Natural killer cell (primary cell): ENCODE measurements around the gene UBXN2A. TPM values are rescaled to one million over a fixed set of nuclear protein-coding genes. Genes with fewer than 3 reads are reported as not detected.

Experiments
- ATAC-seq, 3 donors: fragments of 150-1000 bp in 2 of 3; fragments of 200-7000 bp in 1 of 3; cut with Tn5 transposase; 1 replicate in 1 of 3; 2 replicates in 2 of 3; pipeline ENCODE4 v1.10.0; 2021; ENCODE audit warnings: mild to moderate bottlenecking in 2 of 3, moderate library complexity in 2 of 3
- DNase-seq, 2 donors: peaks; one replicate each; pipeline versions ENCODE4 v3.0.0 to v3.0.0-alpha.2; 2013 to 2021; ENCODE audit warnings: mixed read lengths in 1 of 2
- H3K27ac ChIP-seq: one replicate; pipeline ENCODE4 v1.5.1; 2013; ENCODE audit warnings: mild to moderate bottlenecking, low read length
- H3K27me3 ChIP-seq: one replicate; pipeline ENCODE4 v1.6.1; 2013; ENCODE audit warnings: low read length; ENCODE audit not compliant: control insufficient read depth, insufficient read depth
- H3K36me3 ChIP-seq: one replicate; pipeline ENCODE4 v1.6.1; 2013; ENCODE audit warnings: low read length; ENCODE audit not compliant: control insufficient read depth, insufficient read depth
- H3K4me1 ChIP-seq: one replicate; pipeline ENCODE4 v1.6.1; 2013; ENCODE audit warnings: low read length; ENCODE audit not compliant: control insufficient read depth, insufficient read depth
- H3K4me3 ChIP-seq: one replicate; pipeline ENCODE4 v1.5.1; 2013; ENCODE audit warnings: low read length
- H3K9me3 ChIP-seq: one replicate; pipeline ENCODE4 v1.6.1; 2013; ENCODE audit warnings: low read length; ENCODE audit not compliant: control insufficient read depth, insufficient read depth
- H3K27ac Mint-ChIP-seq, 2 donors: one replicate each; pipeline ENCODE4 v1.8.0; 2022; ENCODE audit warnings: mild to moderate bottlenecking in 2 of 2, mixed read lengths in 2 of 2, moderate library complexity in 1 of 2
- H3K27me3 Mint-ChIP-seq, 2 donors: one replicate each; pipeline ENCODE4 v1.8.0; 2022; ENCODE audit warnings: low read depth in 2 of 2, mixed read lengths in 2 of 2
- H3K36me3 Mint-ChIP-seq: one replicate; pipeline ENCODE4 v1.8.0; 2022; ENCODE audit warnings: mixed read lengths
- H3K4me1 Mint-ChIP-seq, 2 donors: one replicate each; pipeline ENCODE4 v1.8.0; 2022; ENCODE audit warnings: mixed read lengths in 2 of 2
- H3K4me3 Mint-ChIP-seq: one replicate; pipeline ENCODE4 v1.8.0; 2022; ENCODE audit warnings: mild to moderate bottlenecking, moderate library complexity, mixed read lengths
- H3K9me3 Mint-ChIP-seq, 2 donors: one replicate each; pipeline ENCODE4 v1.8.0; 2022; ENCODE audit warnings: mixed read lengths in 2 of 2
- WGBS: methylation state at CpG from one replicate; pipeline ENCODE4 v1.1.7; 2013; ENCODE audit warnings: missing lambda C conversion rate; ENCODE audit not compliant: insufficient coverage; 5-methylcytosine and 5-hydroxymethylcytosine counted together
- intact Hi-C: fragments of 100-400 bp; cut with micrococcal nuclease; formaldehyde crosslinking; loops from one replicate; pipeline ENCODE4 v1.14.2; 2022
- total RNA-seq, 4 donors: library from RNA; stranded (reverse); fragments of 120-200 nt in 1 of 4; gene quantifications; one replicate each; pipeline versions ENCODE4 v1.2.3 to v1.2.4, GENCODE V29; 2013 to 2022
- TF ChIP-seq, protein P1 (sequence below): fragments of 200-600 bp; IDR thresholded peaks from one replicate; pipeline ENCODE4 v1.8.0; 2022; ENCODE audit warnings: antibody characterized with exemption

UBXN2A gene
- total RNA-seq, 3 donors from 2014 or later (not counting 1 experiment from before 2014, with no cell fraction given): 14.7 to 18.0 (median 16.2) TPM

- TF ChIP-seq, protein P1, sequence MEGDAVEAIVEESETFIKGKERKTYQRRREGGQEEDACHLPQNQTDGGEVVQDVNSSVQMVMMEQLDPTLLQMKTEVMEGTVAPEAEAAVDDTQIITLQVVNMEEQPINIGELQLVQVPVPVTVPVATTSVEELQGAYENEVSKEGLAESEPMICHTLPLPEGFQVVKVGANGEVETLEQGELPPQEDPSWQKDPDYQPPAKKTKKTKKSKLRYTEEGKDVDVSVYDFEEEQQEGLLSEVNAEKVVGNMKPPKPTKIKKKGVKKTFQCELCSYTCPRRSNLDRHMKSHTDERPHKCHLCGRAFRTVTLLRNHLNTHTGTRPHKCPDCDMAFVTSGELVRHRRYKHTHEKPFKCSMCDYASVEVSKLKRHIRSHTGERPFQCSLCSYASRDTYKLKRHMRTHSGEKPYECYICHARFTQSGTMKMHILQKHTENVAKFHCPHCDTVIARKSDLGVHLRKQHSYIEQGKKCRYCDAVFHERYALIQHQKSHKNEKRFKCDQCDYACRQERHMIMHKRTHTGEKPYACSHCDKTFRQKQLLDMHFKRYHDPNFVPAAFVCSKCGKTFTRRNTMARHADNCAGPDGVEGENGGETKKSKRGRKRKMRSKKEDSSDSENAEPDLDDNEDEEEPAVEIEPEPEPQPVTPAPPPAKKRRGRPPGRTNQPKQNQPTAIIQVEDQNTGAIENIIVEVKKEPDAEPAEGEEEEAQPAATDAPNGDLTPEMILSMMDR: no peak
- intact Hi-C loops: no loop called here
These were observed 6.0 kb upstream of the UBXN2A start for GRCh38 chr2:23934259-23934658.

DNA sequence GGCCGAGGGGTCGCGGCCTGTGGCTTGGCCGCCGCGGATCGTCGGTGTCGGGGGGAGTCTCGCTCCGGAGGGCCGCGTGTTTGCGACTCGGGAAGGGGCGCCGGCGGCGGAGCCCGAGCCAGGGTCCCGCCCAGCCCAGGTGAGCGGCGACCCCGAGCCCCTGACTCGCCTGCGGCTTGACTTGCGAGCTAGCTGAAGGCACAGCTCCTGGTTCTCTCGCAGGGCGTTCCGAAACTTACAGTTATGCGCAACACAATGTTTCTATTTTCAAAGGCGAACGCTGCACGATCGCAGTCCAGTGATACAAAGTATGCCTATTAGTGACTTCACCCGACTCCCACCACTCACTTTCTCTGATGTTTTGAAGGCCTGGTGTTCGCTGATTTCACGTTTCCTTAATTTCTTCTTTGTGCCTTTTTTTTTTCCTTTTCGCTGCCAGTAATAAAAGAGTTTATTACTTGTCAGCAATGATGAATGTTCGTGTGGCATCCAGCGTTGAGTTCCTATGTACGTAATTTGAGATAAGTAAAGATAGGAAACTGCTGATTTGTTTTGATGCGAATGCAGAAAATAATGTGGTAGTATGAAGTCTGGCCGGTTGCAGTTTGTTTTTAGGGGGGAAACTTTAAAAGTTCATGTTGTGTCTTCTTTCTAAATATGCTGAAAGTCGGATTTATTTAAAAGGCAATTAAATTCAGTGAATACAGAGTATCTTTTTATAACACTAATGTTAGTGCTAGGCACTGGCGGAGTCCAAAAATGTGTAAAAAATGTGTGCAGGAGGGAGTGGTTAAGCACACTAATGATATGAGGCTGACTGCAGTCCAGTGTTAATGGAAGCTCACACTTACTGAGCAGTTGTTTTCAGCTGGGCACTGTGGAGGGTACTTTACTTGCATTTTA, 706 bp downstream of the UBXN2A start:
- Histone ChIP-seq H3K4me3 (peak overlapping the region; percentile 66), H3K27ac (peak overlapping the region; percentile 63), H3K36me3 (no peaks in the 10 kb centered on the region), H3K9me3 (no peaks in the 10 kb centered on the region), H3K27me3 (peaks cover 2% of the 10 kb centered on the region), H3K4me1 (peaks cover 8% of the 10 kb centered on the region)
- intact Hi-C loops: loop anchor here (1.0 kb wide), 2 partner anchors 14 to 106 kb away; partner anchors contain the start of genes ATAD2B and WDCP
- no peaks in the 10 kb centered on the region for H3K9me3 Mint-ChIP-seq
- WGBS: 2% methylated on average over 46 of the region's 46 CpGs
- DNase-seq (peak in 1 of 2 donors; percentile 65), ATAC-seq (peak; percentile 33 to 52 (median 49))
- H3K27ac Mint-ChIP-seq: peak overlapping the region; percentile 39 to 85
- peaks cover 0 to 9% of the 10 kb centered on the region in 2 donors for H3K27me3 Mint-ChIP-seq
- peaks cover 20 to 27% of the 10 kb centered on the region in 2 donors for H3K4me1 Mint-ChIP-seq
- H3K4me3 Mint-ChIP-seq: peak overlapping the region; percentile 86
- TF ChIP-seq, protein P1: no peak
- no peaks in the 10 kb centered on the region for H3K36me3 Mint-ChIP-seq

More at GRCh38 chr2:23934259-23934658, 6.0 kb upstream of the UBXN2A start:
- Mint-ChIP-seq H3K4me1 (peaks cover 5 to 7% of the 10 kb centered on the region in 2 donors), H3K36me3 (no peaks in the 10 kb centered on the region), H3K27ac (no peak overlapping the region), H3K9me3 (no peaks in the 10 kb centered on the region), H3K4me3 (no peak overlapping the region), H3K27me3 (peaks cover 0 to 7% of the 10 kb centered on the region in 2 donors)
- no CpG with 5 or more reads among the region's 1 CpG for WGBS
- DNase-seq: no peak
- Histone ChIP-seq H3K36me3 (no peaks in the 10 kb centered on the region), H3K9me3 (no peaks in the 10 kb centered on the region), H3K4me1 (peaks cover 2% of the 10 kb centered on the region), H3K27me3 (peaks cover 2% of the 10 kb centered on the region), H3K27ac (no peak overlapping the region), H3K4me3 (no peak overlapping the region)
- no peak for ATAC-seq

DNA sequence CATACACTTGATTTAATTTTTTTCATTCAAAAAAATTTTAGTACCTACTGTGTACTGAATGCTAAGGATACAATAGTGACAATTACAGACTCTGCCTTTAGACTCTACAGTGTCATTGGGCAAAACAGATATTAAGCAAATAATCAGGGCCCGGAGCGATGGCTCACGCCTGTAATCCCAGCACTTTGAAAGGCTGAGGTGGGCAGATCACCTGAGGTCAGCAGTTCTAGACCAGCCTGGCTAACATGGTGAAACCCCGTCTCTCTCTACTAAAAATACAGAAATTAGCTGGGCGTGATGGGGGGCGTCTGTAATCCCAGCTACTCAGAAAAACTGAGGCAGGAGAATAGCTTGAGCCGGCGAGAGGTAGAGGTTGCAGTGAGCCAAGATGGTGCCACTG, 1.4 kb downstream of the UBXN2A start:
- Histone ChIP-seq H3K9me3 (no peaks in the 10 kb centered on the region), H3K4me3 (no peak overlapping the region), H3K36me3 (no peaks in the 10 kb centered on the region), H3K27ac (no peak overlapping the region), H3K27me3 (peaks cover 2% of the 10 kb centered on the region), H3K4me1 (peaks cover 8% of the 10 kb centered on the region)
- H3K27ac Mint-ChIP-seq: peak overlapping the region in 1 of 2 donors; percentile 39
- no peaks in the 10 kb centered on the region for H3K9me3 Mint-ChIP-seq
- intact Hi-C loops: no loop called here
- WGBS: 97% methylated on average over 8 of the region's 8 CpGs
- ATAC-seq (no peak), DNase-seq (no peak)
- peaks cover 0 to 9% of the 10 kb centered on the region in 2 donors for H3K27me3 Mint-ChIP-seq
- TF ChIP-seq, protein P1: no peak
- H3K4me3 Mint-ChIP-seq: no peak overlapping the region
- H3K36me3 Mint-ChIP-seq: no peaks in the 10 kb centered on the region
- peaks cover 20 to 27% of the 10 kb centered on the region in 2 donors for H3K4me1 Mint-ChIP-seq
